ENCODE measurements around the gene DIS3L2.

DNA sequence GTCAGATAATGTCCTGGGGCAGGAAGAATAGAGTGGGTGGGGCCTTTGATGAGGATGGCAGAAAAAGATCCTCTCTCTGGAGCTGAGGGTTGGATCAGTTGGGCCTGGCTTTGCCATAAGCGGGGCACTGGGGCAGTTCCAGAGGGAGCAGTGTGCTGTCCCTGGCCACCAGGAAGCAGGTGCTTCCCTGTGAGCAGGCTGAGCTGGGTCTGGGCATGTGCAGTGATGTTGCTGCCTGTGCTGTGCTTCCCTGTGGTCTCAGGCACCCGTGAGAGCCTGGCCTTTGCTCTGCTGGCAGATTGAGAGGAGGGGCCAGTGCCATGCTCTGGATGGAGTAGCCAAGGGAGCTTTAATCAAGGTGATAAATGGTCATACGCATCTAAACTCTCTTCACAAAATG, 20.7 kb upstream of the DIS3L2 start:
- TF ChIP-seq, protein P1, sequence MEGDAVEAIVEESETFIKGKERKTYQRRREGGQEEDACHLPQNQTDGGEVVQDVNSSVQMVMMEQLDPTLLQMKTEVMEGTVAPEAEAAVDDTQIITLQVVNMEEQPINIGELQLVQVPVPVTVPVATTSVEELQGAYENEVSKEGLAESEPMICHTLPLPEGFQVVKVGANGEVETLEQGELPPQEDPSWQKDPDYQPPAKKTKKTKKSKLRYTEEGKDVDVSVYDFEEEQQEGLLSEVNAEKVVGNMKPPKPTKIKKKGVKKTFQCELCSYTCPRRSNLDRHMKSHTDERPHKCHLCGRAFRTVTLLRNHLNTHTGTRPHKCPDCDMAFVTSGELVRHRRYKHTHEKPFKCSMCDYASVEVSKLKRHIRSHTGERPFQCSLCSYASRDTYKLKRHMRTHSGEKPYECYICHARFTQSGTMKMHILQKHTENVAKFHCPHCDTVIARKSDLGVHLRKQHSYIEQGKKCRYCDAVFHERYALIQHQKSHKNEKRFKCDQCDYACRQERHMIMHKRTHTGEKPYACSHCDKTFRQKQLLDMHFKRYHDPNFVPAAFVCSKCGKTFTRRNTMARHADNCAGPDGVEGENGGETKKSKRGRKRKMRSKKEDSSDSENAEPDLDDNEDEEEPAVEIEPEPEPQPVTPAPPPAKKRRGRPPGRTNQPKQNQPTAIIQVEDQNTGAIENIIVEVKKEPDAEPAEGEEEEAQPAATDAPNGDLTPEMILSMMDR (IDR thresholded peaks at IDR 0.05; ENCODE audit: low read length) = no peak
- no peak for TF ChIP-seq EZH2 (IDR thresholded peaks at IDR 0.05; ENCODE audit: borderline replicate concordance, low read length)

Measured in OCI-LY1 (cell line).